WI38 (cell line): ENCODE results near the gene PBX1.
"Not testable (repeated sequence)": the region's sequence is repeated elsewhere in the genome, so short reads cannot be mapped to it uniquely, and the experiment has no call there.

Experiments used
- H3K4me3 ChIP-seq: 2 replicates; pipeline ENCODE4 v1.5.1; 2011; ENCODE audit warnings: low read depth, mild to moderate bottlenecking, control low read depth, low read length
- CTCF ChIP-seq: IDR thresholded peaks from 2 replicates; pipeline ENCODE4 v1.5.1; 2012; ENCODE audit warnings: low read depth, mild to moderate bottlenecking, control low read depth, low read length

Gene PBX1

DNA sequence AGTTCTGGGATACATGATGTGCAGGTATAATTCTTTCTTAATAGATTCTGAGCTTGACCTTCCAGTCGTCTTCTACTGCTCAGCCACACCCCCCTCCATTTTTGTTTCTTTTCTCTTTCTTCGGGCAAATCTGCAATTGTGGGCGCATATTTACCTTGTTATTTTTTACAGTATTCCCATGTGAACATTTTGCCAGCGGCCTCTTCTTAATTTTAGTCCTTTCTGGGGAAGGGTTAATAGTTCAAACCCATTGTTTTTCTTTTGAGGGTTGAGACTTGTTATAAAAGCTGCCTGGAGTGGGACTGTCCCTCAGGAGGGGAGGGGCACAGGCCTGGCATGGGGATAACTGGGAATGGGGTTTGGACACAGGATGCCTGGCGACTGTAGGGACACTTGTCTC, 40.3 kb downstream of the PBX1 start:
- TF ChIP-seq CTCF: no peak
- H3K4me3 ChIP-seq: no peak overlapping the region

GRCh38 chr1:164601399-164602100, 42.6 kb downstream of the PBX1 start:
- TF ChIP-seq CTCF: no peak
- H3K4me3 ChIP-seq: no peak overlapping the region

- no peak overlapping the region for H3K4me3 ChIP-seq
- TF ChIP-seq CTCF: no peak
Observed at GRCh38 chr1:164602101-164602422, 43.1 kb downstream of the PBX1 start.

DNA sequence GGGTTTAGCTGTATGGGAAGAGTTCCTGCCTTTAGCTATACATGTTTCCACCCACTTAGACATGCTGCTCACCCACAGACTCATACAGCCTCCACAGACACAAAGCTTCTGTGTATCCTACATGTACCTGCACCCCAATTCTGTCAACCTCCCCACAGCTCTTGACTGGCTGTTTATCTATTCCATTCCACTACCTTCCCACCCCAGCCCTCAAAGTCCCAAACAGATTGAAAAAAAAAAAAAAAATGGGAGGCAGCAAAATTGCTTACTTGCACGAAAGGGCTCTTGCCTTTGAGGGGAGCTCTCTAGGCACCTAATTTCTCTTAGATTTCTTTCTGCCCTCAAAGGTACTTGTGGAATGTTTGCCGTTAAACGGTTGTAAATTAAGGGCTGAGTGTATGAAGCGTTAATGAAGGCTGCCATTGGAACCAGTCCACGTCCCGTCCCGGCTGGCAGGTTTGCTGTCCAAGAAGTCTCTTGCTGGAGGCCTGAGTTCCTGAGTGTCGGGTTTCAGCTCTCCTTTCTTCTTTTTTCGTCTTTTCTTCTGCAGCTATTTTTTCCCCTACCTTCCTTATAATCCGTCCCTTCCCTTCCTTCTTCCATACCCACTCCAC, 43.6 kb downstream of the PBX1 start:
- TF ChIP-seq CTCF: no peak
- H3K4me3 ChIP-seq: no peak overlapping the region

DNA sequence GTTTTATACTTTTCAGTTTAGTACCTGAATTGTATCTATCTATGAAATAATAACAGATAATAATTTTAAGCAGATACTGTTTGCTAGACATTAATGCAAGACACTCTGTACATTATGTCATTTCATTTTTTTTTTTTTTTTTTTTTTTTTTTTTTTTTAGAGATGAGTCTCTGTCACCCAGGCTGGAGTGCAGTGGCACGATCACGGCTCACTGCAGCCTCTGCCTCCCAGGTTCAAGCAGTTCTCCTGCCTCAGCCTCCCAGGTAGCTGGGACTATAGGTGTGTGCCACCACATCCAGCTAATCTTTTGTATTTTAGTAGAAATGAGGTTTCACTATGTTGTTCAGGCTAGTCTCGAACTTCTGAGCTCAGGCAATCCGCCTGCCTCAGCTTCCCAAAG, 44.8 kb downstream of the PBX1 start:
- H3K4me3 ChIP-seq: not testable (repeated sequence)

DNA sequence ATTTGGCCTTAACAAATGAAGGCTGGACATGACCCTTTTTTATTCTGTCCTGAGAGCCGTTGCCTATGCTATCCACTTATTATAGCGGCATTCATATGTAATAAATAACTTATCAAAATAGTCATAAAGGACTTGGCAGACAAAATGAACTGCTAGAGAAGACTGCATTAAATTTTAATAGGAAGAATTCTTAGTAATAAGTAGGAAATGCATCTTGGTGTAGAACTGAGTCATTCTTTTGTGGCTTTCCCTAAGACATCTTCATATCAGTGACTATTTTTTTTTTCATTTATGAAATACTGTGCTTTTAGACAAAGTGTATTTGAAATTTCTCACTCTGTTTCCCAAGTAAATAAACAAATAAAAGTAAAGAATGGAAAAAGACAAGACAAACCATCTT, 45.6 kb downstream of the PBX1 start:
- no peak overlapping the region for H3K4me3 ChIP-seq
- no peak for TF ChIP-seq CTCF

GRCh38 chr1:164605254-164606091, 46.5 kb downstream of the PBX1 start:
- TF ChIP-seq CTCF: no peak
- no peak overlapping the region for H3K4me3 ChIP-seq
